GM13977 (cell line): ENCODE measurements around the gene CELF1.
A peak's percentile ranks its signal among the peaks of the same experiment; 100 is the strongest.
"Not testable (repeated sequence)": the region's sequence is repeated elsewhere in the genome, so short reads cannot be mapped to it uniquely, and the experiment has no call there.

Experiments used
- DNase-seq: peaks from one replicate; pipeline ENCODE4 v3.0.0; 2012; ENCODE audit warnings: low spot score
- in situ Hi-C: fragments of 300-500 bp; cut with MboI; formaldehyde crosslinking; loops from one replicate; pipeline ENCODE4 v1.12.0; 2022; ENCODE audit warnings: low sequenced_read_pairs, low pct_unique_long_range_greater_than_20kb, mixed read lengths, inconsistent platforms; ENCODE audit not compliant: unreplicated experiment
- TF ChIP-seq, protein P1 (sequence below): IDR thresholded peaks from 2 replicates; pipeline ENCODE4 v1.5.1; 2012; ENCODE audit warnings: mild to moderate bottlenecking, control low read depth; ENCODE audit not compliant: insufficient read depth; ENCODE audit errors: extremely low read depth, missing control alignments

The CELF1 gene

DNA sequence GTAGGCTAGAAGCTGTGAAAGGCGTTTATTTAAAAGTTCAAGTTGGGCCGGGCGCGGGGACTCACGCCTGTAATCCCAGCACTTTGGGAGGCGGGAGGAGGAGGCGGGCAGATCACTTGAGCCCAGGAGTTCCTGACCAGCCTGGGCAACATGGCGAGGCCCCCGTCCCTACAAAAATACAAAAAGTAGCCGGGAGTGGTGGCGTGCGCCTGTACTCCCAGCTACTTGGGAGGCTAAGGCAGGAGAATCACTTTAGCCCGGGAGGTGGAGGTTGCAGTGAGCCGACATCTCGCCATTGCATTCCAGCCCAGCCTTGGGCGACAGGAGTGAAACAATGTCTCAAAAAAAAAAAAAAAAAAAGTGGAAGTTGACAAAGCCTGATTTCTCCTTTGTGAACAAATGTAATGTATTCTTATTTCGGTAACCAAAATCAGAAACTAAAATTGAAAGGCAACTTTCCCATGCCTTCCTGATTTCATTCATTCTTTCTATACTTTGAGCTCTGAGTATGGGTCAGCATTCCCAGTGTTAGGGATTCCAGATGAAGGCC is 13.3 kb upstream of the CELF1 start:
- DNase-seq = no peak
- TF ChIP-seq, protein P1, sequence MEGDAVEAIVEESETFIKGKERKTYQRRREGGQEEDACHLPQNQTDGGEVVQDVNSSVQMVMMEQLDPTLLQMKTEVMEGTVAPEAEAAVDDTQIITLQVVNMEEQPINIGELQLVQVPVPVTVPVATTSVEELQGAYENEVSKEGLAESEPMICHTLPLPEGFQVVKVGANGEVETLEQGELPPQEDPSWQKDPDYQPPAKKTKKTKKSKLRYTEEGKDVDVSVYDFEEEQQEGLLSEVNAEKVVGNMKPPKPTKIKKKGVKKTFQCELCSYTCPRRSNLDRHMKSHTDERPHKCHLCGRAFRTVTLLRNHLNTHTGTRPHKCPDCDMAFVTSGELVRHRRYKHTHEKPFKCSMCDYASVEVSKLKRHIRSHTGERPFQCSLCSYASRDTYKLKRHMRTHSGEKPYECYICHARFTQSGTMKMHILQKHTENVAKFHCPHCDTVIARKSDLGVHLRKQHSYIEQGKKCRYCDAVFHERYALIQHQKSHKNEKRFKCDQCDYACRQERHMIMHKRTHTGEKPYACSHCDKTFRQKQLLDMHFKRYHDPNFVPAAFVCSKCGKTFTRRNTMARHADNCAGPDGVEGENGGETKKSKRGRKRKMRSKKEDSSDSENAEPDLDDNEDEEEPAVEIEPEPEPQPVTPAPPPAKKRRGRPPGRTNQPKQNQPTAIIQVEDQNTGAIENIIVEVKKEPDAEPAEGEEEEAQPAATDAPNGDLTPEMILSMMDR = no peak
- in situ Hi-C loops = no loop called here

- TF ChIP-seq, protein P1 = no peak
- DNase-seq = peak; percentile 87
- in situ Hi-C loops = no loop called here
Measured at GRCh38 chr11:47565340-47566148, 12.6 kb upstream of the CELF1 start, which contains the start of gene PTPMT1. Gene PTPMT1 (plus strand): TSS chr11:47565599. CDS start chr11:47565623, 24 bp downstream.

DNA sequence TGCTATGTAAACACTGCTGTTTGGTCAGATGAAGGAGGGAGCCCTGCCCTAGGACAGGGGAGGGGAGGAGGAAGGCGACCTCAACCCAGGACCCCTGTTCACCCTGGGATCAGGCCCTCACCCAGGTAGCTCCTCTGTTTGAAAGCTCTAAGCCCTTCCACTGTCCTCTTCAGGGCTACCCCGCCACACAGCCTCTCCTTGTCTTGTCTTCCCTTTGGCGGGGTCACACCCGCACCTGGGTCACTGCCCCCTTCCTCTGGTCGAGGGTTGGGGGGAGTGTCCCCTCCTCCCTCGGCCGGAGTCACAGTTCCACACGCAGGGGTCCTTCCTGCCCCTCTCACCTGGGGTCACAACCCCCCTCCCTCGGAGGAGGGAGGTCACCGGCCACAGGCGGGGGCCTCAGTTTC is 12.0 kb upstream of the CELF1 start:
- TF ChIP-seq, protein P1 = no peak
- peak; percentile 23 for DNase-seq
- in situ Hi-C loops = no loop called here

GRCh38 chr11:47564366-47564765 is 11.4 kb upstream of the CELF1 start:
- in situ Hi-C loops, DNase-seq: not testable (repeated sequence)

DNA sequence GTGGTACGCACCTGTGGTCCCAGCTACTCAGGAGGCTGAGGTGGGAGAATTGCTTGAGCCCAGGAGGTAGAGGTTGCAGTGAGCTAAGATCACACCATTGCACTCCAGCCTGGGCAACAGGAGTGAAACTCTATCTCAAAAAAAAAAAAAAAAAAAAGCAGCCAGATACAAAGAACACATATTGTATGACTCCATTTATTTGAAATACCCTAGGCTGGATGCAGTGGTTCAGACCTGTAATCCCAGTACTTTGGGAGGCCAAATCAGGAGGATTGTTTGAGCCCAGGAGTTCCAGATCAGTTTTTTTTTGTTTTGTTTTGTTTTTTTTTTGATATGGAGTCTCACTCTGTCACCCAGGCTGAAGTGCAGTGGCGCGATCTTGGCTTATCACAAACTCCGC is 9.5 kb upstream of the CELF1 start:
- in situ Hi-C loops, DNase-seq: not testable (repeated sequence)

GRCh38 chr11:47560426-47560825 is 7.5 kb upstream of the CELF1 start:
- DNase-seq = no peak
- in situ Hi-C loops = no loop called here

GRCh38 chr11:47558695-47559094 is 5.8 kb upstream of the CELF1 start:
- TF ChIP-seq, protein P1 = no peak
- in situ Hi-C loops = no loop called here
- DNase-seq = no peak

More at GRCh38 chr11:47560426-47560825, 7.5 kb upstream of the CELF1 start:
- TF ChIP-seq, protein P1 = no peak

DNA sequence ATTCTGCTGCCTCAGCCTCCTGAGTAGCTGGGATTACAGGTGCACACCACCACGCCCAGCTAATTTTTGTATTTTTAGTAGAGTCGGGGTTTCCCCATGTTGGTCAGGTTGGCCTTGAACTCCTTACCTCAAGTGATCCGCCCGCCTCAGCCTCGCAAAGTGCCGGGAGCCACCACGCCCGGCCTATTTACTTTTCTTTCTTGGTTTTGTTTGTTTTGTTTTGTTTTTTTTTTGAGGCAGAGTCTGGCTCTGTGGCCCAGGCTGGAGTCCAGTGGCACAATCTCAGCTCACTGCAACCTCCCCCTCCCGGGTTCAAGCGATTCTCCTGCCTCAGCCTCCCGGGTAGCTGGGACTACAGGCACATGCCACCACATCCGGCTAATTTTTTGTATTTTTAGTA is 4.1 kb upstream of the CELF1 start:
- DNase-seq, in situ Hi-C loops: not testable (repeated sequence)
